ENCODE data around the gene SMAD7.

DNA sequence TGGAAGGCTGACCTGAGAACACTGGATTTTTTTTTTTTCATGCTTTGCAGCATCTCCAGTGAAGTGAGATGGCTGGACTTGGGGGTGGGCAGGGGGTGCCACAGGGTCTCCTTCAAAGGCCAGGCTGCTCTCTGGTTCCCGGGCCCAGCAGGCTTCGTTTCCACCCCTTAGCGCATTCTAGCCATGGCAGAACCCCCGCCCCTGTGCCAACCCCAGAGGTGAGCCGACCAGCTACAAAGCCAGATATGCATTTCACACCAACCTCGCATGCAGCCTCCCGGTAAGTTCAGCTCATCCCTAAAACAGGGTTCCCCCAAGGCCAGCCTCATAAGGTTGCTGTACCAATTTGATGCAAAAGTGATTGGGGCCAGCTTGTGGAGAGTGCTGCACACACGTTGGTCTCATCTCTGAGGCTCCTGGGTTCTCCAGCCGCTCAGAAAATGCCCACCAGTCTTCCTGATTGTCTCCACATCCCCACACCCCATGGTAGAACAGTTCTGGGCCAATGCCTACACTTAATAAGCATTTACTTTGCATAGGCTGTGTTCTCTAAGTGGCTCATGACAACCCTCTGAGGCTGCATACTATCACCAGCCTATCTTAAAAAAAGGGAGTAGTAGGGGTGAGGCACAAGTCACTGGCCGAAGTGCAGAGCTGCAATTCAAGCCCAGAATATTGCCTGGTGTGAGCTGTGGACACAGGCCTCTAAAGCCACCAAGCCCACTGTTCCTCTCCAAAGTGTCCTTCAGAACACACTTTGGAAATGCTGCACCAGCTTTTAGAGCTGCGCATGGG lies 23.3 kb downstream of the SMAD7 start:
- TF ChIP-seq, protein P1, sequence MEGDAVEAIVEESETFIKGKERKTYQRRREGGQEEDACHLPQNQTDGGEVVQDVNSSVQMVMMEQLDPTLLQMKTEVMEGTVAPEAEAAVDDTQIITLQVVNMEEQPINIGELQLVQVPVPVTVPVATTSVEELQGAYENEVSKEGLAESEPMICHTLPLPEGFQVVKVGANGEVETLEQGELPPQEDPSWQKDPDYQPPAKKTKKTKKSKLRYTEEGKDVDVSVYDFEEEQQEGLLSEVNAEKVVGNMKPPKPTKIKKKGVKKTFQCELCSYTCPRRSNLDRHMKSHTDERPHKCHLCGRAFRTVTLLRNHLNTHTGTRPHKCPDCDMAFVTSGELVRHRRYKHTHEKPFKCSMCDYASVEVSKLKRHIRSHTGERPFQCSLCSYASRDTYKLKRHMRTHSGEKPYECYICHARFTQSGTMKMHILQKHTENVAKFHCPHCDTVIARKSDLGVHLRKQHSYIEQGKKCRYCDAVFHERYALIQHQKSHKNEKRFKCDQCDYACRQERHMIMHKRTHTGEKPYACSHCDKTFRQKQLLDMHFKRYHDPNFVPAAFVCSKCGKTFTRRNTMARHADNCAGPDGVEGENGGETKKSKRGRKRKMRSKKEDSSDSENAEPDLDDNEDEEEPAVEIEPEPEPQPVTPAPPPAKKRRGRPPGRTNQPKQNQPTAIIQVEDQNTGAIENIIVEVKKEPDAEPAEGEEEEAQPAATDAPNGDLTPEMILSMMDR (IDR thresholded peaks at IDR 0.05) = no peak
- TF ChIP-seq POLR2A (IDR thresholded peaks at IDR 0.05) = no peak
